GM21381 (cell line): ENCODE data around the gene MYL7.
"Not testable (repeated sequence)": the region's sequence is repeated elsewhere in the genome, so short reads cannot be mapped to it uniquely, and the experiment has no call there.

Experiments used
- ATAC-seq: cut with Tn5 transposase; IDR thresholded peaks from one replicate; pipeline ENCODE4 v1.9.1; 2021; ENCODE audit warnings: mild to moderate bottlenecking, moderate library complexity; ENCODE audit not compliant: unreplicated experiment

The MYL7 gene

DNA sequence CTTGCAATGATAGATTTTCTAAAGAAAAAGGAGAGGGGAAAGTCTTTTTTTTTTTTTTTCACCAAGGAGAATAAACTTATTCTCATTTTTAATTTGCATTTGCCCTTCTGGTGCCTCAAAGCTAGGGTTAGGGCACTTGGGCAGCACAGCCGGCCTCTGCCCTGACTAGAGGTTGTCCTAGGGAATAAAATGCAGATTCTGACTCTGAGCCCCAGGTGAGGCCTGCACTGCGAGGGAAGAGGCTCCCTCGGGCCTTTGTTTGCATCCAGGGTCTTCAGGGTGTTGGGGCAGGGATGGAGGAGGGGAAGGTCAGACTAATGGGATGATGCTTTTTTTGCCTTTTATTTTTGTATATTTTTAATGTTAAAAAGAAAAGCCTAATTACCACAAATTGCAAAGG is 7.8 kb downstream of the MYL7 start:
- ATAC-seq: no peak

DNA sequence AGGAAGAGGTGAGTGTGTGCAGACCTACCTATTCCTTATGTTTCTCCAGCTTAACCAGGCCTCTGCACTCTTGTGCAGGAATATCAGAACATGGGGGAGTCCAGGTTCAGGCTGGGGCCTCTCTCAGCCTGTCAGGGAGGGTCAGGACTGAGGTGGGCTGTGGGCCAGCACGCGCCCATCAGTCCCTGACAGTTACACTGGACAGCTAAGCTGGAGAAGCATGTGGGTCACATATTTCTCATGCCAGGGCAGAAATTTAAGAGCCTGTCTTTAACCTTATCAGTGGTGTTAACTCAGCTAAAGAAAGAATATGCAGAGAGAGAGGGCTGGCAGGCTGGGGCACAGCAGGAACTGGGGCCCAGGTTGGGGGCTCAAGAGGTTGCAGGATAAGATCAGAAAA is 9.1 kb downstream of the MYL7 start:
- no peak for ATAC-seq

- no peak for ATAC-seq
Measured at GRCh38 chr7:44131173-44132029, 9.7 kb downstream of the MYL7 start.

DNA sequence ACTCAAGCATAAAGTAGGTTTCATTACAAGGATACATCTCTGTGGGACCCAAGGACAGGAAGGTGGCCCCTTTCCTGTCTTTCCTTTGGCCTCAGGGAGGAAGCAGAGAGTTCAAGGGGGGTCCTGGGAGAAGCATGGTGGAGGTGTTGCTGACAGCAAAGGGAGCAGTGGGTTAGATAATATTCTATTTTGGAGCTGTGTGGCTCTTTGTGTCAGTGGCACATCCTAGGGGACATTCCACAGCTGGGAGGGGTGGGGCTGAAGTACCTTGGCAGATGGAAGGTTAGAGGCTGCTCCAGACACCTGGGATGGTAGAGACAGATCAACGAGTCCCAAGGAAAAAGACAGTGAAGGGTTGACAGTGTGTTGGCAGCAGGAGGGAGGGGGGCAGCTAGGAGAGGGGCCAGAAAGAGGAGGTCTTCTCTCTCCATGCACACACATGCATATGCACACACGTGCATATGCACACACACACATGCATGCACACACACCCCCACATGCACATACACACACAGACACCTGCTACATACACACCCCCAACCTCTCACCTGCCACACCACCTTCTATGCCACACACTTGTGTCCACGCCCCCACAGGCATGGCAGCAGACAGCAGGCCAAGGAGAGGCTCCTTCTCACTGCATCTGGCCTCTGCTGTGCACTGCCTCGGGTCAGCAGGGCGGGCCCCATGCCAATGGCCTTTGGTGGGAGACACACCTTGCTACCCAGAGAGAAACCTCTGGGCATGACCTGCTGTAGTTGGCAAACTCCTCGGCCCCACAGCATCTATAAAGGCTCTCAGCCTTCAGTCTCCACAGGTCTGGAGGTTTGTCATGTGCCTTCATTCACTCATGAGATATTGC is 12.2 kb downstream of the MYL7 start:
- no peak for ATAC-seq

DNA sequence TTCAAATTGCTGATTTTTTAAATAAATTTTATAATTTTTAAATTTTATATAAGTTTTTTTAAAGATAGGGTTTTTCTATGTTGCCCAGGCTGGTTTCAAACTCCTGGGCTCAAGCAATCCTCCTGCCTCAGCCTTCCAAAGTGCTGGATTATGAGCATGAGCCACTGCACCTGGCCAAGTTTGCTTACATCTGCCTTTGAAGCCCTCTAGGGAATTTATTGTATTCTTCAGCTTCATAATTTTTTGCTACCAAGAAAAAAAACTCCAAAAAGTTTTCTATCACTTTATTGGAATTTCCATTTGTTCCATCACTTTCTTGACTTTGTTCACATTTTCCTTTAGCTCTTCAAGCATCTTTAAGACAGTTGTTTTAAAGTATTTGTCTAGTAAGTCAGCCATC is 14.0 kb downstream of the MYL7 start:
- no peak for ATAC-seq

DNA sequence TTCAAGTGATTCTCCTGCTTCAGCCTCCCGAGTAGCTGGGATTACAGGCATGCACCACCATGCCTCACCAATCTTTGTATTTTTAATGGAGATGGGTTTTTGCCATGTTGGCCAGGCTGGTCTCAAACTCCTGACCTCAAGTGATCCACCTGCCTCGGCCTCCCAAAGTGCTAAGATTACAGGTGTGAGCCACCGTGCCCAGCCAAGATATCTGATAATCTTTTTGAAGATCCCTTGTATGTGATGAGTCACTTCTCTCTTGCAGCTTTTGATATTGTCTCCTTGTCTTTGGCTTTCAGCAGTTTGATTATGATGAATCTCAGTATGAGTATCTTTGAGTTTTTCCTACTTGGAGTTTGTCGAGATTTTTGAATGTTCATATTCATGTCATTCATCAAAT is 14.6 kb downstream of the MYL7 start:
- ATAC-seq: not testable (repeated sequence)

- ATAC-seq: no peak
Measured at GRCh38 chr7:44124822-44125202, 16.3 kb downstream of the MYL7 start.

DNA sequence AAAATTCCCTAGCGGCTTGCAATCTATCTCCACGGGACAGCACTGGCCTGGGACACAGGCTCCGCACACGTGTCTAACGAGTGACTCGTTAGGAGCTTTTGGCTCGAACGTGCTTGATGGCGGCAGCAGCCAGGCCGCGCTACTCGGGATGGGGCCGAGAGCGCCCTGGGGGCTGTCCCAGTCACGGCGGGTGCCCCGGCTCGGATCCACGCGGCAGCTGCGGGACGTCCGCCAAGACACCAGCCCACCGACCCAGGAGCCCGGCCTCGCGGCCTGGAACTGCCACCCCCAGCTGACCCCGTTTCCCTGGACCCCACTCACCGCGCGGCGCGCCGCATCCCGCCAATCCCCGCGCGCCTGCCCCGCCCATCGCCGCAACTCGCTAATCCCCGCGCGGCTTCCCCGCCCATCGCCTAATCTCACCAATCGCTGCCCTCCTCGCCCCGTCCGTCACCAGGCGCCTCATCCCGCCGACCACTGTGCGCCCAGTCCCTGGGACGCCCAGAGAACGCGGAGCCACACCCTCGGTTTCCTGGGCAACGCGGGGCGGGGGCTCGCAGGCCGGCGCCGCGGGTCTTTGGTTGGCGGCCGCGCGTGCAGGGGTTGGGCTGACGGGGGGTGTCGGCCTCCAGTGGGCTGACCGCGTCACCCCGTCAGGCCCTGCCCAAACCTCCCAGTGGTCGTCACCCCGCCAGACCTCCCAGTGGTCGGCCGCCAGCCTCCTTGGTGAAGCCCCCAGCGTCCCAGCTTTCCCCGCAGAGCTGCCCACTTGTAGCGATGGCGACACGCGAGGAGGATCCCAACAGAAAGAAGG is 17.7 kb downstream of the MYL7 start, which contains the start of gene POLD2:
Gene POLD2, minus strand, starts transcription at position 359 of the 814 bp plus-strand sequence. CDS start 1,495 bp downstream, outside the sequence.
- peak; percentile 98 for ATAC-seq

- ATAC-seq: no peak
Measured at GRCh38 chr7:44122529-44122928, 18.6 kb downstream of the MYL7 start.

DNA sequence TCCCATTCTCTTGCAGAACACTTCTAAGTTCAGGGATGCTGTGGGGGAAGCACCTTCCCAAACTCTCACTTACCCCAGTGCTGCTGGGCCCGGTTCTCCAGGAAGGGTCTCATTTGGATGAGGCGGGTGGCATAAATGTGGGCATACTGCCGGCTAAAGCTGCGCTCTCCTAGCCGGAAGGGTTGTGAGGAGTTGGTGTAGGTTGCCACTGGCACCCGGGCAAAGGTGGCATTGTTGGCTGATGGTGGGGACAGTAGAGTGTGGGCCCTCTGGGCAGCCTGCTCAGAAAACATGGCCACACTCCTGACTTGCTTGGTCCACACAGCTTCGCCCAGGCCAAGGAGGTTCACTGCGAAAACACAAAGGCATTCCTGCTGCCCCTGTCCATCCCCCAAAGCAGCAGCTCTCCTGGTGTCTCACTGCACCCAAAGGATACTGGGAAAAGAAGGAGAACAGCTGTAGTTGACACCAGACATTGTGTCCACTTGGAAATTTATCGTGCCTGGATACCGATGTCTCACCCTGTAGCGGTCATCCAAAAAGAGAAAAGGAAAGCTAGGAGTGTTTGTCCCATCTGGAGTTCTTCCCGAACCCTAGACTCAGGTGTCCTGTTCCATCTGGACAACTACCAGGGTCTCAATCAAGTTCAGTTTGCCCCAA is 19.2 kb downstream of the MYL7 start:
- no peak for ATAC-seq

DNA sequence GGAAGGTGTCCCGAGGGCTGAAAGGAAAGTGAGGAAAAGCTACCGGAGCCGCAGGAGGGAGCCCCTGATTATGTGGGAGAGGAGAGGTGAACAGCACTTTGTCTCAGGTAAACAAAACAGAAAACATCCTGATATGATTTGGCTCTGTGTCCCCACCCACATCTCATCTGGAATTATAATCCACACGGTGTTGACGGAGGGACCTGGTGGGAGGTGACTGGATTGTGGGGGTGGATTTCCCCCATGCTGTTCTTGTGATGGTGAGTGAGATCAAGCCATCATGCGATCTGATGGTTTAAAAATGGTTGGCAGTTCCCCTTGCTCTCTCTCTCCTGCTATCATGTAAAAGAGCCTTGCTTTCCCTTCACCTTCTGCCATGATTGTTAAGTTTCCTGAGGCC is 20.7 kb downstream of the MYL7 start:
- ATAC-seq: no peak

- ATAC-seq: no peak
Measured at GRCh38 chr7:44119829-44120380, 21.2 kb downstream of the MYL7 start.

GRCh38 chr7:44117801-44118429 is 23.2 kb downstream of the MYL7 start:
- ATAC-seq: no peak

GRCh38 chr7:44116789-44117666 is 24.1 kb downstream of the MYL7 start:
- ATAC-seq: no peak

DNA sequence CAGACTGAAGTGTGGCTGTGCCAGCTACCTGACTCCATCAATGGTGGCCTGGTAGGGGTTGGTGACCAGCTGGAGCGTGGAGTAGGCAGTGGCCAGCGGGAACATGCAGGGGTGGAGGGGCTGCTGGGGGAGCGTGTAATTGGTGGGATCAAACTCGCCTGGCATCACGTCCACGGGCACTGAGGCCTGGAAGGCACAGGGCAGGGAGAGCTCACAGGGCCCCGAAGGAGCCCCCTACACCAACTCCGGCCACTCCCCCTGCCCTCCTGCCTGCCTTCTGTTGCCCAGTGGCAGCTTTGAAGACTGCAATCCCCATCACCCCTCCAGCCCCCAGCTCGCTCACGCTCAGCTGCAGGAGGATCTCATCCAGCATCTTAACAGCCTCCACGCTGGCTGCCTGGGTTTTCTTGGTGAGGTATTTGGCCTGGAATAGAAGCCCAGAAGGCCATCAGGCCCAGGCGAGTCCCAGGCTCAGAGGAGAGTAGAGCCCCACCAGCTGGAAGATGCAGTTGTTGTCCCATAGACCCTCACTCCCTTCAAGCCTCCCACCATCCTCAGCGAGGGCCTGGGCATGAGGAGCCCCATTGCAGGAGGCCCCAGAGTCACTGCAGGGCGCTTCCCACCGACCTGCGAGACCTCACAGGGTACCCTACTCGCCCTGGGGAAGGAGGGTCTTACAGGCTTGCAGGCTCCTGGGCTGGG is 24.9 kb downstream of the MYL7 start:
- no peak for ATAC-seq

GRCh38 chr7:44114586-44115310 is 26.4 kb downstream of the MYL7 start:
- ATAC-seq: no peak

DNA sequence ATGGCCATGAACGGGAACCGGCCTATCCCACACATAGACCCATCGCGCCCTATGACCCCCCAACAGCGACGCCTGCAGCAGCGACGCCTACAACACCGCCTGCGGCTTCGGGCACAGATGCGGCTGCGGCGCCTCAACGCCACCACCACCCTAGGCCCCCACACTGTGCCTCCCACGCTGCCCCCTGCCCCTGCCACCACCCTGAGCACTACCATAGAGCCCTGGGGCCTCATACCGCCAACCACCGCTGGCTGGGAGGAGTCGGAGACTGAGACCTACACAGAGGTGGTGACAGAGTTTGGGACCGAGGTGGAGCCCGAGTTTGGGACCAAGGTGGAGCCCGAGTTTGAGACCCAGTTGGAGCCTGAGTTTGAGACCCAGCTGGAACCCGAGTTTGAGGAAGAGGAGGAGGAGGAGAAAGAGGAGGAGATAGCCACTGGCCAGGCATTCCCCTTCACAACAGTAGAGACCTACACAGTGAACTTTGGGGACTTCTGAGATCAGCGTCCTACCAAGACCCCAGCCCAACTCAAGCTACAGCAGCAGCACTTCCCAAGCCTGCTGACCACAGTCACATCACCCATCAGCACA is 27.3 kb downstream of the MYL7 start:
- ATAC-seq: no peak
